ENCODE data around the gene SLC35F6. TPM values are rescaled to one million over a fixed set of nuclear protein-coding genes. Genes with fewer than 3 reads are reported as not detected.

Gene SLC35F6
- total RNA-seq, 1 experiment from 2014 or later: 10.3 TPM

GRCh38 chr2:26738481-26738880, 25.6 kb upstream of the SLC35F6 start:
- CTCF ChIA-PET: interaction anchor here (0.7 to 2.2 kb wide), 3 partner anchors 39 to 161 kb away, joined by 4 to 5 read pairs (median 4); no protein-coding TSS in a partner anchor
- ATAC-seq: no peak
- no peaks in the 10 kb centered on the region for H3K9me3 Mint-ChIP-seq
- no peak overlapping the region for H3K27ac Mint-ChIP-seq
- POLR2A ChIA-PET: no interaction called here
- no peak for DNase-seq (ENCODE audit: low spot score)
- H3K4me3 Mint-ChIP-seq: no peak overlapping the region
- no peaks in the 10 kb centered on the region for H3K27me3 Mint-ChIP-seq (ENCODE audit: low read depth)
- no peaks in the 10 kb centered on the region for H3K36me3 Mint-ChIP-seq
- no peak for TF ChIP-seq SMAD3 (CRISPR knock-in tag; IDR thresholded peaks at IDR 0.05; ENCODE audit: borderline replicate concordance)
- TF ChIP-seq E2F4 (CRISPR knock-in tag; IDR thresholded peaks at IDR 0.05; ENCODE audit: borderline replicate concordance, low read depth): no peak
- TF ChIP-seq ZNF263 (CRISPR knock-in tag; IDR thresholded peaks at IDR 0.05; ENCODE audit: low read depth): no peak
- no peak for TF ChIP-seq HMGXB4 (CRISPR knock-in tag; IDR thresholded peaks at IDR 0.05)
- no peak for TF ChIP-seq FOXK1 (CRISPR knock-in tag; IDR thresholded peaks at IDR 0.05)
- no peak for TF ChIP-seq ETV6 (CRISPR knock-in tag; IDR thresholded peaks at IDR 0.05)
- no peak for TF ChIP-seq ZBTB43 (CRISPR knock-in tag; IDR thresholded peaks at IDR 0.05)
- no peak for TF ChIP-seq TEAD4 (CRISPR knock-in tag; IDR thresholded peaks at IDR 0.05)
- no peak for TF ChIP-seq ZNF396 (CRISPR knock-in tag; IDR thresholded peaks at IDR 0.05; ENCODE audit: borderline replicate concordance)
- no peaks in the 10 kb centered on the region for H3K4me1 Mint-ChIP-seq

- ChIA-PET POLR2A (no interaction called here), CTCF (interaction anchor here (1.0 to 2.4 kb wide), 5 partner anchors 8 to 133 kb away, joined by 3 to 10 read pairs (median 5); no protein-coding TSS in a partner anchor)
- Mint-ChIP-seq H3K4me1 (no peaks in the 10 kb centered on the region), H3K9me3 (no peaks in the 10 kb centered on the region), H3K27me3 (ENCODE audit: low read depth) (no peaks in the 10 kb centered on the region), H3K36me3 (no peaks in the 10 kb centered on the region), H3K27ac (no peak overlapping the region), H3K4me3 (no peak overlapping the region)
- DNase-seq (ENCODE audit: low spot score): no peak
- ATAC-seq: no peak
- TF ChIP-seq TP53 (CRISPR knock-in tag; IDR thresholded peaks at IDR 0.05) (no peak), AFF4 (CRISPR knock-in tag; IDR thresholded peaks at IDR 0.05; ENCODE audit: borderline replicate concordance) (no peak), GABPB1 (CRISPR knock-in tag; IDR thresholded peaks at IDR 0.05) (no peak), HMGA2 (CRISPR knock-in tag; IDR thresholded peaks at IDR 0.05) (no peak), GRHL2 (CRISPR knock-in tag; IDR thresholded peaks at IDR 0.05; ENCODE audit: insufficient replicate concordance, severe bottlenecking) (no peak), ATF2 (CRISPR knock-in tag; IDR thresholded peaks at IDR 0.05; ENCODE audit: borderline replicate concordance, low read depth) (no peak), MLX (CRISPR knock-in tag; IDR thresholded peaks at IDR 0.05) (no peak), FOXP4 (CRISPR knock-in tag; IDR thresholded peaks at IDR 0.05) (no peak), CTCF (IDR thresholded peaks at IDR 0.05) (no peak), NFATC4 (CRISPR knock-in tag; IDR thresholded peaks at IDR 0.05) (no peak)
Measured at GRCh38 chr2:26739514-26739913, 24.6 kb upstream of the SLC35F6 start.
